Measurements from ENCODE around the gene IFT22. TPM values are rescaled to one million over a fixed set of nuclear protein-coding genes. Genes with fewer than 3 reads are reported as not detected.

IFT22 gene
- 32.3 and 36.8 TPM in 2 replicates for total RNA-seq

GRCh38 chr7:101321491-101322401 is at the start of gene IFT22:
TSS of gene IFT22 (minus strand) at chr7:101321812. CDS start at chr7:101321709, 103 bp downstream.

GRCh38 chr7:101362334-101363195 is 41.0 kb upstream of the IFT22 start, which contains the start of gene COL26A1:
TSS of gene COL26A1 (plus strand) at chr7:101362875. CDS start at chr7:101363033, 158 bp downstream.

Other genes with a start within 250 kb of the IFT22 start
- gene TRIM56, start 236.3 kb downstream of the IFT22 start, total RNA-seq = 9.0 and 16.1 TPM in 2 replicates
- 564 and 3,220 TPM in 2 replicates for gene SERPINE1, start 194.7 kb downstream of the IFT22 start, total RNA-seq
- gene AP1S1, start 167.3 kb downstream of the IFT22 start, total RNA-seq = 87.5 and 105 TPM in 2 replicates
- 0.49 and 0.89 TPM in 2 replicates for gene VGF, start 156.2 kb downstream of the IFT22 start, total RNA-seq
- gene NAT16, start 141.5 kb downstream of the IFT22 start, total RNA-seq = not detected in 2 replicates
- not detected in 2 replicates for gene MOGAT3, start 120.8 kb downstream of the IFT22 start, total RNA-seq
- 84.7 and 113 TPM in 2 replicates for gene PLOD3, start 104.2 kb downstream of the IFT22 start, total RNA-seq
- 94.8 and 117 TPM in 2 replicates for gene ZNHIT1, start 103.6 kb downstream of the IFT22 start, total RNA-seq
- gene CLDN15, start 84.0 kb downstream of the IFT22 start, total RNA-seq = 1.1 and 1.9 TPM in 2 replicates
- 175 and 218 TPM in 2 replicates for gene FIS1, start 76.7 kb downstream of the IFT22 start, total RNA-seq
- 0.16 and 0.25 TPM in 2 replicates for gene COL26A1, start 41.1 kb upstream of the IFT22 start, total RNA-seq

Data from mesangial cell (primary cell).